ENCODE data around the gene PDE6H. TPM values are rescaled to one million over a fixed set of nuclear protein-coding genes. Genes with fewer than 3 reads are reported as not detected.

The PDE6H gene
- total RNA-seq, 1 donor from 2014 or later: not detected

DNA sequence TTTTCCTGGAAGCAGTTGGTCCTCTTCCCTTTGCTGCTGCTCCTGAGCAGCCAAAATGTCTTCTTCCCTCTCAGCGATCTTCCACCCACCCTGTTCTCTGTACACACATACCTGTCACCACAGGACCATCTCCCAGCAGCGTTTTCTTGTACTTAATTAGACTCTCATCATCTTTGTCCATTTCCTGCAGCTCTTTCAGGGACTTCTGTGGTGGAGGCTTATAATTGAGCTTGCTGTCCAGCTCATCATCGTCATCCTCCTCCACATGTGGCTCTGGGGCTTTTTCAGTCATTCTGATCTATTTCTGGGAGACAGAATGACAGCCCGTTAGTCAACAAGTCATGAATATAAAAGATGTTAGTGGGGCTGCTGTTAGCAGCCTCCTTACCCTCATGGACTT, 22.4 kb upstream of the PDE6H start:
- ATAC-seq: no peak
- intact Hi-C loops (cut with DNase I): no loop called here

DNA sequence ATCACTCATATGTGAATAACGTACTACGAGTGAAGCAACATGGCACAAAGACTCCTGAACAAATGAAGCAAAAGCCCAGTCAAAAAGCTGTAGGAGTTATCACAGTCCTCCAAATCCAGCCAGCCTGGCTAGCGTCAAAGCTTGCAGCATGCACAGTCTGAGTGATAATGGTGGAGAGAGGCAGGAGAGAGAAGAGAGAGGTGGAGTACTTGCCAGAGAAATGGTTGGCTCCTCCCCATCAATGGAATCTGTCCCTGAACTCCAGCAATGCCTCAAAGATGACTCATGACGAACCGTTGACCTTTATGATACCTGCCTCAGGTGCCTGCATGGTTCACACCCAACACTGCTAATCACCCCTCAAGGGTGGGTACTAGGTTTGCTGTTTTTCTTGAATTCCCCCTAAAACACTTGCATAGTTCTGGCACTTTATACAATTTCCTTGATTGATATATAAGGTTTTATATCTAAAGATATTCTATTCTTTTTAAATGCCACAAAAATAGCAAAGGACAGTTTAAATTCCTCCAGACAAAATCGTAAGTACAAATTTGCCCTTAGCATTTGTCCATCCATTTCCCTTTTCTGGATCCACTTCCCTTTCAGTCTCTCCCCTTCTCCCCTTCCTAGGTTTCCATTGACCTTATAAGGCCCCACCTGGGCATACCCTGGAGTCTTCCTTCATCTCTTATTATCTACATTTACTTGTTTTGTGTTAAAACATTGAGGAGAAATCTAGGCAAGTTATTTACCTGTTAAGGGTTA, 21.7 kb upstream of the PDE6H start:
- DNase-seq (ENCODE audit: low spot score): no peak
- no peak for ATAC-seq
- intact Hi-C loops (cut with DNase I): no loop called here

More for the DNA sequence above, 22.4 kb upstream of the PDE6H start:
- no peak for DNase-seq (ENCODE audit: low spot score)

DNA sequence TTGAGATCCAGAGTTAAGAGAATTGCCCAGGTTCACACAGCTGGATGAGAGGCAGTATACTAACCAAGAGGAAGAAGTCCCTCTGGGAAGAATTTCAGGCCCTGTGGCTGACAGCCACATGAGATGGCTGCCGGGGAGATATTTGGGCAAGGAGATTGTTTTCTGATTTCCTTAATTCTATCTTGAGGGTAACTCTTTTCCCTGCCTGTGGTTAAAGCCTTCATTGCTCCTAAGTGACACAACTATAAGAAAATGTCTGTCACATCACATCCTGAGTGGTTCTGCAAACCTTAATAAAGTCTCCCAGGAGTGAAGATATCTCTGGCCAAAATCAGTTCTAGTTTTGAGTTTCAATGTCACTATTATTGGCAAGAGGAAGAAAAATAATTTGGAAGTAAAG, 21.0 kb upstream of the PDE6H start:
- ATAC-seq: no peak
- DNase-seq (ENCODE audit: low spot score): no peak
- intact Hi-C loops (cut with DNase I): no loop called here

DNA sequence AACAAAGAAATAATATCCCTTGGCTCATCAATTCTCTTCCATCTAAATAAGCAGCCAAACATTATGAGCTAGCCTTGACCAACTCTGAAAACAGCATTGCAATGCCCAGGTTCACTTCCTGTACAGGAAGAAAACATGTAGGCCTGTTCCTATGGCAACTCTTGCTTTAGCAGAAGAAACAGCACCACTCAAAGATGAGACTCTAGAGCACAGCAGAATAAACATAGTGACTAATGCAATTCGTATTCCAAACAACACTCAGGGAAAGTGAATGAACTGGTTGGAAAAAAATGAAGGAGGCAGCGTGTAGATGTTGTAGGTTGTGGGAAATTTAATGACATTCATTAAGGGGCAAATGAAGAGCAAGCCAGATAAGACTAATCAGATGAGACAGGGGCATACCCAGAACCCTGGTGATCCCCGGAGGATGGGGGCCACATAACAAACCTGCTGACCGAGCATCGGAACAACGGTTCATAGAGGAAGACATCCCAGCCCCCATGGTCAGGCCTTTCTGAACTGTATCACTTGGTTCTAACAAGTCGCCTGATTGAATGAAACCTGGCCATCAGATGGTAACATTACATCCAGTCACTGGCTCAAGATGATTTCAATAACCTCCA, 20.4 kb upstream of the PDE6H start:
- no peak for DNase-seq (ENCODE audit: low spot score)
- intact Hi-C loops (cut with DNase I): no loop called here
- peak; percentile 80 for ATAC-seq

DNA sequence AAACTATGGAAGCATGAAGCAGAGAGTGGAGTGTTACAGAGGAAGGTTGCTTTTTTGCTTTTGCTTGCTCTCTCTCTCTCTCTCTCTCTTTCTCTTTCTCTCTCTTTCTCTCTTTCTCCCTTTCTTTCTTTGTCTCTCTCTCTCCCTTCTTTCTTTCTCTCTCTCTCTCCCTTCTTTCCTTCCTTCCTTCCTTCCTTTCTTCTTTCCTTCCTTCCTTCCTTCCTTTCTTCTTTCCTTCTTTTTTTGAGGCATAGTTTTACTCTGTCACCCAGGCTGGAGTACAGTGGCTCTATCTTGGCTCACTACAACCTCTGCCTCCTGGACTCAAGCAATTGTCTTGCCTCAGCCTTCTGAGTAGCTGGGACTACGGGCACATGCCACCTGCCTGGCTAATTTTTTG, 19.1 kb upstream of the PDE6H start:
- no peak for DNase-seq (ENCODE audit: low spot score)
- intact Hi-C loops (cut with DNase I): no loop called here
- no peak for ATAC-seq

DNA sequence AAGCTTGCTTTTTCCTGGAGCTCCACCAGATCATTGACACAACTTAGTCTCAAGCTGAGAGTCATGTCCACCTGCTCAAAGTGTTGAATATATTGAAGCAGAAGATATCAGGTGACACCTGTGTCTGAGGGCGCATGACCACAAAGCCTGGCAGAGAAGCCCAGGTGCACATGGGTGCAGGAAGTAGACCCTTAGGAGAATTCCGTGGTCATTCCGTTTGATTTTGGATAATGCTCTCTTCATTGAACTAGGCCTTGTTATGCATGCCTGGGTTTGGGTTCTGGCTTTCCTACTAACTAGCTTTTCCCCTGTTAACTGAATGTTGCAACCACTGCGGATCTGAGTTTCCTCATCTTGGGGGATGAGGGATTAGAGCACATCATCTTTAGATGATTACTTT, 18.6 kb upstream of the PDE6H start:
- intact Hi-C loops (cut with DNase I): no loop called here
- ATAC-seq (no peak), DNase-seq (ENCODE audit: low spot score) (no peak)

DNA sequence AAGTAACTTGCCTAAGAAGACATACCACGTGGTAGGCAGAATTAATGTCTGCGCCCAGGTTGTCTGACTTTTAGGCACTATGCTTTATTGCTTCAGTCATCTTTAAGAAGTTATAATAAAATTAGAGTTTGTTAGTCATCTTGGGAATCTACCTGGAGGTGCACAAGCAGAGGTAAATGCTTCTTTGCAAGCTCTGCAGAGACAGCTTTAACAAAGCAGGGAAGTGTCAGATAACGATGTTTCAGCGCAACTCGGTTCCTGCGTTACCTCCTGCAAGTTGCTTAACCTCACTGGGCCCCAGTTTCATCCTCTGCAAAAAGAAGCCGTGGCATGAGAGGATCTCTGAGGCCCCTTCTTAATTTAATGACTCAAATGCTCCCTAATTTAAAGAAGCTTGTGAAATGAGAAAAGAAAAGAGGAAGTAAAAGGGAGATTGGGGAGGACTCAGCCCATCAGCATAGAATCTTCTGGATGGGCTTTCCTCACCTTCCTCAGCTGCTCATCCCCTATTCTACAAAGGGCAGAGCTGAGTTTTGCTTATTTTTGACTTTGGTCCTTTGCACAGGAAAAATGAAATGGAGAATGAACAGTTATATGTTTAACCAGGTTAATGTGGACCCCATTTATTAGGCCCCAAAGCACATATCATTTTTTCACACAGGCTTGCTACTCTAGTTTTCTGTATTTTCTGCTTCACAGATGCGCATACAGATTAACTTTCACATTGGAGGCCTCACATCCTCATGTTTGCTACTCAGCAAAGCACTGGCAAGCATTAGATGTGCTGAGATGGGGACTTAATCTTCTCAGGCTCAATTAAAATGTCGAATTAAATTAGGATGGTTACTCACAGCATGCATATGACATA, 16.6 kb upstream of the PDE6H start:
- intact Hi-C loops (cut with DNase I): no loop called here
- ATAC-seq (no peak), DNase-seq (ENCODE audit: low spot score) (no peak)

DNA sequence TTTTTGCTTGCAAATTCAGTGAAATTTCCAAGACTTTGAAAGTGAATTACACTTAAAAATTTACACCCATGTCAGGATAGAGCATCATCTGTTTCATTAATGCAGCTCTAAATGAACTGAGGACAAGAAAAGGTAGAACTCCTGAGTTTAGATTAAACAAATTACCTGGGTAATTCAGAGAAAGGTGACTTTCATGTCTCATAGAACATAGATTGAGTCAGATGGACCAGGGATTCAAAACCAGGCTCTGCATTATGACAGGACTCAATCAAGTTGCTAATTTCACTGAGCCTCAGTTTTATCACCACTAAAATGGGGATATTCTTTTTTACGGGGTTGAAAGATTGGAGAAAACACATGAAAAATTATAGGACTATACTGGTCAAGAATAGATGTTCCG, 15.9 kb upstream of the PDE6H start:
- intact Hi-C loops (cut with DNase I): no loop called here
- DNase-seq (ENCODE audit: low spot score) (no peak), ATAC-seq (no peak)

DNA sequence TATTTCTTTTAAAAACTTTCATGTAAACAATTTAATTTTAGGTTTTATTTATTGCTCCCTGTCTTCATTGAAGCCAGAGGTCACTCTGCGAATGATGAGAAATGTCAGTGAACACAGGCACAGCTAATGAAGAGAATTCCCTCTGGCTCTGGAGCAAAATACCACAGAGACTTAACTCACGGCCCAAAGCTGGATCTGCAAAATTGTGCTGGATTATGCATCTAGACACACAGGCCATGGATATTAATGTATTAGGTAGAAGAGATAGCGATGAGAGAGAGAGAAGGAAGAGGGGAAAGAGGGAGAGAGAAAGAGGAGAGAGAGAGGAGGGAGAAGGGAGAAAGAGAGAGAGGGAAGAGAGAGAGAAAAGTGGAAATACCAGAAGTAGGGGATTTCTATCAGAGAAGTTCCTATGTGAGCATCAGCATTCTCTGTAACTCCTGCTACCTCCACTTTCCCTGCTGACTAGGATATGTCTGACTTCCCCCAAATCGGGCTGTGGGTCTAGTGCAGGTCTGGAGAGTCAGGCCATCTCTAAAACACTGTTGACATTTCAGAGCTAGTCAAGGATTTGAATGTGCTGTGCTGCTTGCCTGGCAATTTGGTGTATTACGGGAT, 15.2 kb upstream of the PDE6H start:
- DNase-seq (ENCODE audit: low spot score) (no peak), ATAC-seq (no peak)
- intact Hi-C loops (cut with DNase I): no loop called here

DNA sequence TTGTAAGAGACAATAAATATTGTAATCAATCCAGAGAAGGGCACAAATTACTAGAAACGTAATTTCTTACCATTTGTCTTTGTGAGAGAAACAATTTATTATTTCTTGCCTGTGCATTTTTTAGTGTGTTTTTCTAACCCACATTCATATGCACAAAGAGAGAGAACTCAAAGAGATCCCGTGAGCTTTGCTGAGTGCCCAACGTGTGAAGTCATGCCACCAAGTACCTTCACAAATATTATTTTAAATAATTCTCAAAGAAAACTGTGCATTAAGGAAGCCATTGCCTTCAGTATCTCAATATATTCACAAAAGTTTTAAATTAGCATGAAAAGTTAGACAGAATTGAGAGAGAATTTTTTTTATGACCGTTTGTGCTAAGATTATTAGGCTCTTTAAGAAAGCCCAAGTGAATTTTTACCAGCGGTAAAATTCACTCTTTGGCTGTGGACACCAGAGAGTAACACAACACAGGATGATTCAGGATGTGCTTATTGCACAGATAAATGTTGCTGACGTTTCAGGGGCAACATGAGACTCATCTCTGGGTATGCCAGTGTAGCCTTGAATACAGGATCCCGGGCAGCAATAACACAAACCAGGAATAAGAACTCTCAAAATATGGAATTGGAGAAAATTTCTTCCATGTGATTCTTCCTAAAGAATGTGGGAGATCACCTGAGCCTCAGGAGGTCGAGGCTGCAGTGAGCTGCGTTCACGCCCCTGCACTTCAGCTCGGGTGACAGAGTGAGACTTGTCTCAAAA, 14.3 kb upstream of the PDE6H start:
- DNase-seq (ENCODE audit: low spot score) (no peak), ATAC-seq (no peak)
- intact Hi-C loops (cut with DNase I): no loop called here

DNA sequence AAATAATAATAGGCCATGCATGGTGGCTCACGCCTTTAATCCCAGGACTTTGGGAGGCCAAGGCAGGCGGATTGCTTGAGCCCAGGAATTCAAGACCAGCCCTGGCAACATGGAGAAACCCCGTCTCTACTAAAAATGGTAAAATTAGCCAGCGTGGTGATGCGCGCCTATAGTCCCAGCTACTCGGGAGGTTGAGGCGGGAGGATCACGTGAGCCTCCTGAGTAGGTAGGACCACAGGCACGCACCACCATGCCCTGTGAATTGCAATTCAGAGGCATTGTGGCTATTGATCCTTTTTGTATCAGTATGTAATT, 13.8 kb upstream of the PDE6H start:
- intact Hi-C loops (cut with DNase I): no loop called here
- no peak for ATAC-seq

DNA sequence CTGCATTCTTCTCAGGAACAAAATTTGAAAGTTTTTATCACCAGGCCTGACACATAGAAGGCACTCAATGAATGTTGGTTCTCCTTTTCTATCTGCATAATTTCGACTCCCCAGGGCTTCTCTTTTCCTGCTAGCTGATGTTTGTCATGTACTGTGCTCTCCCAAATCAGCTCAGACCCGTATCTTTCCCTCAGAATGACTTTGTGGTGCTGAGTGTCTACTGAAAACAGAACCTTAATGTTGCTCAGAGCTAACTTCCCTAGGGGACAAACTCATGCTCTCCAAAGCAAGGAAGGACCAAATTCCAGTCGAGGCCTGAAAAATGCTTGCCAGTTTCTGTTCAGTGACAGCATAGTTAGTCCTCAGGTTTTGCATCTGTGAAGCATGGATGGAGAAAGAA, 13.4 kb upstream of the PDE6H start:
- intact Hi-C loops (cut with DNase I): no loop called here
- no peak for ATAC-seq
- DNase-seq (ENCODE audit: low spot score): no peak

More for the DNA sequence above, 13.8 kb upstream of the PDE6H start:
- DNase-seq (ENCODE audit: low spot score): no peak

DNA sequence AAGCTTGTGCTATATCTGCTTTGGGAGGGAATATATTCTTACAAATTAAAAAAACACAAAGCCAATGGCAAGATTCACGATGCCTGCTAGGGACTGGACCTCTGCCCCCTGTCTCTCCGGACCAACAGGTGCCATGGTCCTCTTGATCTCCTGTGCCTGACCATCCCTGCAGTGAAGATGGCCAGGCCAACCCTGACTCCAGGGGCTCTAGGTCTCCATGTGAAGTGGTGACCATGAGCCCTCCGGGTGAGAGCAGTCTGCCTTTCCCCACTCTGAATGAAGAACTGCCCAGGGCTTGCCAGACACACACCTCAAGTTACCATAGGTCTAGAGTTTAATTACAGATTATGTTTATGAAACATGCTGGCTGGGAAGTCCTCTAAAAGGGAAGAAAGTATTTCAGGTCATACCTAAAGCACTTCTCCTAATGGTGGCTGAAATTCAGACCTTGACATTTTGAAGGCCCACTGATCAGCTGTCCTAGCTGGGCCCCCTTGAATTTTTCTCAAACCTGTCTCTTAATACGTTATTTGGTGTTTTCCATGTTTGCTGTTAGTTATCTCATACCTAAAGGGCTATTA, 12.8 kb upstream of the PDE6H start:
- DNase-seq (ENCODE audit: low spot score) (no peak), ATAC-seq (no peak)
- intact Hi-C loops (cut with DNase I): no loop called here

DNA sequence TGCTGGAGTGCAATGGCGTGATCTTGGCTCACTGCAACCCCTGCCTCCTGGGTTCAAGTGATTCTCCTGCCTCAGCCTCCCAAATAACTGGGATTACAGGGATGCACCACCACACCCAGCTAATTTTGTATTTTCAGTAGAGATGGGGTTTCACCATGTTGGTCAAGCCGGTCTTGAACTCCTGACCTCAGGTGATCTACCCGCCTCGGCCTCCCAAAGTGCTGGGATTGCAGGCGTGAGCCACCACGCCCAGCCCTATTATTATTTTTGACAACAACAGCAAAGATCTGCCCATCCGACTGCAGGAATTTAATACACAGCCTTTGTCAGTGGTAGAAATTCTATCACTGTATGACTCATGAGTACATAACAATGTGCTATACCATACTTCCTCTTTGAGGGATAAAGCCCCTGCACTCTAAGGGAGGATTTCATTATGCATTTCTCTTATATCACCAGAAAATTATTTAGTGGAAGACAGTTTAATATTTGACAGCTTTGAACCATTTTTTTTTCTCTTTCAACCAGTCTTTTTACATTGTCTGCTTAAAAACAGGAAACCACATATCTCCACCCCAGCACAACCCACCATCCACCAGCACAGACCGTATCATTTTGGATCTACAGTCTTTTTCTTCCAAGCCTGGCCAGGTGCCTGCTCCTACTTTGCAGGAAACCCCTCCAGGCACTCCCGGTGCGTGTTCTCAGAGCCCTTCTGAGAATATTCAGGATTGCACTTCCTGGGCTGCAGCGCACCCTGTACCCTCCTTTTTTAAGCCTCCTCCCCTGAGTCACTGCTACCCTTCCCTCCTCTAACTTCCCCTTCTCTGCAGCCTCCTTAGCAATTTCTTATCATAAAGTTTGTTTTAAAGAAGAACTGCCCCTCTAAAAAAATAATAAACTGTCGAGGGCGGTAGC, 12.0 kb upstream of the PDE6H start:
- intact Hi-C loops (cut with DNase I): no loop called here
- ATAC-seq (peak; percentile 53), DNase-seq (ENCODE audit: low spot score) (no peak)

DNA sequence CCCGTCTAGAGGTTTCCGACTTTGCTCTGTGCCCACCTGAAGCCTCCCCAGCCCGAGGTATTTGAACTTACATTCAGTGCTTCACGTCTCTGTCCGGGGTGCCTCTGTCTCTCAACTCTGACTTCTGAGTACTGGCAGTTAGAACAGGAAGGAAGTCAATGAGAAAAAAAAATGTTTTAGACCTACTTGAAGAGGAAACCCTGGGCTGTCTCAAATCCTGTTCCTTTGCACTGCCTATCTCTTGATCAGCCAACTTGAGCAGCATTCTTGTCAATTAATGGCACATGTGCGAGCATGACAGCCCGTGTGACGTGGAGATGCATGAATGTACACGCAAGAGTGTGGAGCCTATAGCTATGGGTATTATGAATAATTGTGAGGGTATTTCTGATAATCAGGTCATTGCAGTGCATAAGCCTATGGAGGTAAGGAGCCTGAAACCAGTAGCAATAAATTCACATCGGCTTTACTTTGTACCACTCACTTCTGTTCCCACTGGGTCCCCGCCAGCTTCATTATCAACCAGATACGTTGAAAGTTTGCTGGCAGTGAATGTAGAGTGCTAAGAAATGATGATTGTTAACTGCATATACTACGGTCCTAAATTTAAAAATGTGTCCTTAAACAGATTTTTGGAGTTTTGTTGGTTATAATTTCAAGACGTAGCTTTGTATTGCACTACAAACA, 11.2 kb upstream of the PDE6H start, which contains the start of gene ARHGDIB:
ARHGDIB (minus strand) TSS at position 136 of the 687 bp plus-strand sequence. CDS start 10,889 bp downstream, outside the sequence.
- intact Hi-C loops (cut with DNase I): no loop called here
- peak; percentile 78 for ATAC-seq
- DNase-seq (ENCODE audit: low spot score): no peak

DNA sequence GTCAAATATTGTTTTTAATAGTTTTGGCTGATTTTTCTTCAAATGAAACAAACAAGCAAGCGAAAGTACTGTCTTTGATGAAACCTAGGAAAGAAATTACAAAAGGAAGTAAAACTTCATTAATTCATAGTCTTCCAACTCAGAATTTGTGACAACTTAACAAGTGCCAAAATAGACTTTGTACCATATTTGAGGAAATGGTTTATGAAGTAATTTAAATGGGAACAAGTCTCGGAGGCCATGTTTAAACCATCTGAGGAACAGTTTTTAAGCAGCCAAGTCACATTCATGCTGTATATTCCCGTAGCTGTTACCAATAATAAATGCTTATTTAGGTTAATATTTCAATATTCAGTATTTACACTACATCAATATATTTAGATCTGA, 10.7 kb upstream of the PDE6H start:
- ATAC-seq: no peak
- intact Hi-C loops (cut with DNase I): no loop called here
- no peak for DNase-seq (ENCODE audit: low spot score)

DNA sequence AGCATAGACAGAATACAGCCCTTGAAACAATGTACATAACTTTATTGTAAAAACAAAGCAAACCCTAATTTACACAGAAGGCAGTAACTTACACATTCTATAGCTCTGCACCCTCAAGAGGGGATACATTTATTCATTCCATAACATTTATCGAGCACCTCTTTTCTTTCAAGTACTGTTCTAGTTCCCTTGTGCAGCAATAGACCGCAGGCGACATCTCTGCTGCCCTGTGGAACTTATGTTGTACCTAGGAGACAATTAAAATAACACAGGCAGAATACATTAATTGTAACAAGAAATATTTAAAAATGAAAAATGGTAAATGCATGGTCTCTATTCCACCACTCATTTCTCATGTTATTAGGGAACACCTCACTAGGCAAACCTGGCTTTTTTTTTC, 10.0 kb upstream of the PDE6H start:
- intact Hi-C loops (cut with DNase I): no loop called here
- no peak for ATAC-seq
- no peak for DNase-seq (ENCODE audit: low spot score)

All from sciatic nerve (tissue), 2 donors.